ENCODE data around the gene SUPT6H. TPM values are rescaled to one million over a fixed set of nuclear protein-coding genes. Genes with fewer than 3 reads are reported as not detected.

SUPT6H gene
- total and polyA plus RNA-seq, 9 of the 15 experiments (the other 6 are each of a cell fraction or from before 2014, with no cell fraction given), result 1.7 to 77.7 (median 49.2) TPM

DNA sequence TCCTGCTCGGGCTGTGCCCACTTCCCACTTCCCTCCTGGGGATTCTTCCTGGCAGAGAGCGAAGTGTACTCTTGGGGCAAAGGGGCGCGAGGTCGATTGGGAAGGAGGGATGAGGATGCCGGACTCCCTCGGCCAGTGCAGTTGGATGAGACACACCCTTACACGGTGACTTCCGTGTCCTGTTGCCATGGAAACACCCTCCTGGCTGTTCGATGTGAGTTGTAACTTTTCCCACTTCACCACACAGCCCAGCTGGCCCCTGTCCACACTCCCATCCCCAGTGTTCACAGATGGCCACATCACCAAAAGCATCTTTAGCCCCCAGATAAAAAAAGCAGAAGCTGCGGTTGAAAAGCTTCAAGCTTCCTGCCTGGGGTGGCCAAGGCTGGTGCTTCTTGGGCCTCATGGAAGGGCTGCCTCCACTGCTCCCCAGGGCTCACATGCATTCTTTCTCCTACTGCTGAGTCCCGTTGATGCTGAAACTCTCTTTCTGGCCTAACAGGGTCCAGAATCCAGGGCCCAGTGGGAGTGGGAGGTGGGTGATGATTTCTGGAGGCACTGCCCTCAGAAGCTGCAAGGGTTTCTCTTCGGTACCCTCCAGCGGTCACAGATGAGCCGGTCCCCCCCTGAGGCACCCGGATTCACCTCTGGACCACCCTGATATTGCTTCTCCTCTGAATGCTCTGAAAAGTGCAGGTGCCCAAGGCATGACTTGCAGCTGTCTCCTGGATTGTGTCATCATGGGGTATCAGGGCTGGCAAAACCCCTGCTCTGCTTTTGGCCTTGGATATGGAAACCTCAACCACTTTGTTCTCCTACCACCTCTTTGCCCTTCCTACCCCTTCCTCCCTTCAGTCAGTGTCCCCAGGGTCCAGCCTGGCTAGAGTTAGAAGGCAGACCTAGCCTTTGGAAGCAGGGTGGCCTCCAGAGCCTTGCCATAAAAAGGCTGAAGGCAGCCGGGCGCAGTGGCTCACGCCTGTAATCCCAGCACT is 79.6 kb downstream of the SUPT6H start (continued):
- TF ChIP-seq BACH1 (tag; IDR thresholded peaks at IDR 0.05) (no peak), PHB2 (IDR thresholded peaks at IDR 0.05; ENCODE audit: low read depth) (no peak), RCOR1 (IDR thresholded peaks at IDR 0.05; ENCODE audit: borderline replicate concordance in 1 of 2, low read depth in 2 of 2, low read length in 2 of 2) (peak; percentile 84 to 90), DDX20 (tag; IDR thresholded peaks at IDR 0.05; ENCODE audit: low read depth) (no peak), POLR2H (tag; IDR thresholded peaks at IDR 0.05; ENCODE audit: low read depth) (no peak), ZNF644 (tag; IDR thresholded peaks at IDR 0.05; ENCODE audit: low read depth) (0 out of 2 replicates have a peak, but pooled peaks have one; percentile 54), CREM (IDR thresholded peaks at IDR 0.05; ENCODE audit: low read depth) (peak; percentile 56), EP300 (IDR thresholded peaks at IDR 0.05; ENCODE audit: low read length) (peak; percentile 52), ATF1 (CRISPR knock-in tag; IDR thresholded peaks at IDR 0.05) (no peak), ATF1 (tag; IDR thresholded peaks at IDR 0.05) (no peak), NFE2 (IDR thresholded peaks at IDR 0.05; ENCODE audit: low read depth) (peak; percentile 20; the same call in 1 of the 2 replicates)
- TF ChIP-seq, protein P1, sequence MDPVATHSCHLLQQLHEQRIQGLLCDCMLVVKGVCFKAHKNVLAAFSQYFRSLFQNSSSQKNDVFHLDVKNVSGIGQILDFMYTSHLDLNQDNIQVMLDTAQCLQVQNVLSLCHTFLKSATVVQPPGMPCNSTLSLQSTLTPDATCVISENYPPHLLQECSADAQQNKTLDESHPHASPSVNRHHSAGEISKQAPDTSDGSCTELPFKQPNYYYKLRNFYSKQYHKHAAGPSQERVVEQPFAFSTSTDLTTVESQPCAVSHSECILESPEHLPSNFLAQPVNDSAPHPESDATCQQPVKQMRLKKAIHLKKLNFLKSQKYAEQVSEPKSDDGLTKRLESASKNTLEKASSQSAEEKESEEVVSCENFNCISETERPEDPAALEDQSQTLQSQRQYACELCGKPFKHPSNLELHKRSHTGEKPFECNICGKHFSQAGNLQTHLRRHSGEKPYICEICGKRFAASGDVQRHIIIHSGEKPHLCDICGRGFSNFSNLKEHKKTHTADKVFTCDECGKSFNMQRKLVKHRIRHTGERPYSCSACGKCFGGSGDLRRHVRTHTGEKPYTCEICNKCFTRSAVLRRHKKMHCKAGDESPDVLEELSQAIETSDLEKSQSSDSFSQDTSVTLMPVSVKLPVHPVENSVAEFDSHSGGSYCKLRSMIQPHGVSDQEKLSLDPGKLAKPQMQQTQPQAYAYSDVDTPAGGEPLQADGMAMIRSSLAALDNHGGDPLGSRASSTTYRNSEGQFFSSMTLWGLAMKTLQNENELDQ (CRISPR knock-in tag; IDR thresholded peaks at IDR 0.05; ENCODE audit: borderline replicate concordance), result no peak
- TF ChIP-seq, protein P2, sequence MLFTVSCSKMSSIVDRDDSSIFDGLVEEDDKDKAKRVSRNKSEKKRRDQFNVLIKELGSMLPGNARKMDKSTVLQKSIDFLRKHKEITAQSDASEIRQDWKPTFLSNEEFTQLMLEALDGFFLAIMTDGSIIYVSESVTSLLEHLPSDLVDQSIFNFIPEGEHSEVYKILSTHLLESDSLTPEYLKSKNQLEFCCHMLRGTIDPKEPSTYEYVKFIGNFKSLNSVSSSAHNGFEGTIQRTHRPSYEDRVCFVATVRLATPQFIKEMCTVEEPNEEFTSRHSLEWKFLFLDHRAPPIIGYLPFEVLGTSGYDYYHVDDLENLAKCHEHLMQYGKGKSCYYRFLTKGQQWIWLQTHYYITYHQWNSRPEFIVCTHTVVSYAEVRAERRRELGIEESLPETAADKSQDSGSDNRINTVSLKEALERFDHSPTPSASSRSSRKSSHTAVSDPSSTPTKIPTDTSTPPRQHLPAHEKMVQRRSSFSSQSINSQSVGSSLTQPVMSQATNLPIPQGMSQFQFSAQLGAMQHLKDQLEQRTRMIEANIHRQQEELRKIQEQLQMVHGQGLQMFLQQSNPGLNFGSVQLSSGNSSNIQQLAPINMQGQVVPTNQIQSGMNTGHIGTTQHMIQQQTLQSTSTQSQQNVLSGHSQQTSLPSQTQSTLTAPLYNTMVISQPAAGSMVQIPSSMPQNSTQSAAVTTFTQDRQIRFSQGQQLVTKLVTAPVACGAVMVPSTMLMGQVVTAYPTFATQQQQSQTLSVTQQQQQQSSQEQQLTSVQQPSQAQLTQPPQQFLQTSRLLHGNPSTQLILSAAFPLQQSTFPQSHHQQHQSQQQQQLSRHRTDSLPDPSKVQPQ (CRISPR knock-in tag; IDR thresholded peaks at IDR 0.05; ENCODE audit: borderline replicate concordance), result no peak
- TF ChIP-seq, protein P3, sequence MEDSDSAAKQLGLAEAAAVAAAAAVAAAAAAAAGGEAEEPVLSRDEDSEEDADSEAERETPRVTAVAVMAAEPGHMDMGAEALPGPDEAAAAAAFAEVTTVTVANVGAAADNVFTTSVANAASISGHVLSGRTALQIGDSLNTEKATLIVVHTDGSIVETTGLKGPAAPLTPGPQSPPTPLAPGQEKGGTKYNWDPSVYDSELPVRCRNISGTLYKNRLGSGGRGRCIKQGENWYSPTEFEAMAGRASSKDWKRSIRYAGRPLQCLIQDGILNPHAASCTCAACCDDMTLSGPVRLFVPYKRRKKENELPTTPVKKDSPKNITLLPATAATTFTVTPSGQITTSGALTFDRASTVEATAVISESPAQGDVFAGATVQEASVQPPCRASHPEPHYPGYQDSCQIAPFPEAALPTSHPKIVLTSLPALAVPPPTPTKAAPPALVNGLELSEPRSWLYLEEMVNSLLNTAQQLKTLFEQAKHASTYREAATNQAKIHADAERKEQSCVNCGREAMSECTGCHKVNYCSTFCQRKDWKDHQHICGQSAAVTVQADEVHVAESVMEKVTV (CRISPR knock-in tag; IDR thresholded peaks at IDR 0.05), result no peak
- TF ChIP-seq, protein P4, sequence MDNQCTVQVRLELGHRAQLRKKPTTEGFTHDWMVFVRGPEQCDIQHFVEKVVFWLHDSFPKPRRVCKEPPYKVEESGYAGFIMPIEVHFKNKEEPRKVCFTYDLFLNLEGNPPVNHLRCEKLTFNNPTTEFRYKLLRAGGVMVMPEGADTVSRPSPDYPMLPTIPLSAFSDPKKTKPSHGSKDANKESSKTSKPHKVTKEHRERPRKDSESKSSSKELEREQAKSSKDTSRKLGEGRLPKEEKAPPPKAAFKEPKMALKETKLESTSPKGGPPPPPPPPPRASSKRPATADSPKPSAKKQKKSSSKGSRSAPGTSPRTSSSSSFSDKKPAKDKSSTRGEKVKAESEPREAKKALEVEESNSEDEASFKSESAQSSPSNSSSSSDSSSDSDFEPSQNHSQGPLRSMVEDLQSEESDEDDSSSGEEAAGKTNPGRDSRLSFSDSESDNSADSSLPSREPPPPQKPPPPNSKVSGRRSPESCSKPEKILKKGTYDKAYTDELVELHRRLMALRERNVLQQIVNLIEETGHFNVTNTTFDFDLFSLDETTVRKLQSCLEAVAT (IDR thresholded peaks at IDR 0.05), result peak in 1 of 2 experiments; percentile 57; a peak in 1 of 4 replicates
- TF ChIP-seq, protein P5, sequence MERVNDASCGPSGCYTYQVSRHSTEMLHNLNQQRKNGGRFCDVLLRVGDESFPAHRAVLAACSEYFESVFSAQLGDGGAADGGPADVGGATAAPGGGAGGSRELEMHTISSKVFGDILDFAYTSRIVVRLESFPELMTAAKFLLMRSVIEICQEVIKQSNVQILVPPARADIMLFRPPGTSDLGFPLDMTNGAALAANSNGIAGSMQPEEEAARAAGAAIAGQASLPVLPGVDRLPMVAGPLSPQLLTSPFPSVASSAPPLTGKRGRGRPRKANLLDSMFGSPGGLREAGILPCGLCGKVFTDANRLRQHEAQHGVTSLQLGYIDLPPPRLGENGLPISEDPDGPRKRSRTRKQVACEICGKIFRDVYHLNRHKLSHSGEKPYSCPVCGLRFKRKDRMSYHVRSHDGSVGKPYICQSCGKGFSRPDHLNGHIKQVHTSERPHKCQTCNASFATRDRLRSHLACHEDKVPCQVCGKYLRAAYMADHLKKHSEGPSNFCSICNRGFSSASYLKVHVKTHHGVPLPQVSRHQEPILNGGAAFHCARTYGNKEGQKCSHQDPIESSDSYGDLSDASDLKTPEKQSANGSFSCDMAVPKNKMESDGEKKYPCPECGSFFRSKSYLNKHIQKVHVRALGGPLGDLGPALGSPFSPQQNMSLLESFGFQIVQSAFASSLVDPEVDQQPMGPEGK (CRISPR knock-in tag; IDR thresholded peaks at IDR 0.05; ENCODE audit: borderline replicate concordance), result no peak

Measured in K562 (cell line).